HG02642 (cell line): ENCODE results near the gene PDGFA.

Source experiments
- ATAC-seq: cut with Tn5 transposase; IDR thresholded peaks from one replicate; pipeline ENCODE4 v1.9.1; 2021; ENCODE audit warnings: mild to moderate bottlenecking; ENCODE audit not compliant: unreplicated experiment, poor library complexity

Gene PDGFA

GRCh38 chr7:519484-520390 is at the start of gene PDGFA:
Gene PDGFA (minus strand): TSS chr7:519846. CDS start chr7:519001, 845 bp downstream.
- peak; percentile 28 for ATAC-seq

GRCh38 chr7:568031-568951 is 48.6 kb upstream of the PDGFA start:
- ATAC-seq = no peak

GRCh38 chr7:567305-567883 is 47.7 kb upstream of the PDGFA start:
- no peak for ATAC-seq

- no peak for ATAC-seq
Observed at GRCh38 chr7:566100-566499, 46.5 kb upstream of the PDGFA start.

DNA sequence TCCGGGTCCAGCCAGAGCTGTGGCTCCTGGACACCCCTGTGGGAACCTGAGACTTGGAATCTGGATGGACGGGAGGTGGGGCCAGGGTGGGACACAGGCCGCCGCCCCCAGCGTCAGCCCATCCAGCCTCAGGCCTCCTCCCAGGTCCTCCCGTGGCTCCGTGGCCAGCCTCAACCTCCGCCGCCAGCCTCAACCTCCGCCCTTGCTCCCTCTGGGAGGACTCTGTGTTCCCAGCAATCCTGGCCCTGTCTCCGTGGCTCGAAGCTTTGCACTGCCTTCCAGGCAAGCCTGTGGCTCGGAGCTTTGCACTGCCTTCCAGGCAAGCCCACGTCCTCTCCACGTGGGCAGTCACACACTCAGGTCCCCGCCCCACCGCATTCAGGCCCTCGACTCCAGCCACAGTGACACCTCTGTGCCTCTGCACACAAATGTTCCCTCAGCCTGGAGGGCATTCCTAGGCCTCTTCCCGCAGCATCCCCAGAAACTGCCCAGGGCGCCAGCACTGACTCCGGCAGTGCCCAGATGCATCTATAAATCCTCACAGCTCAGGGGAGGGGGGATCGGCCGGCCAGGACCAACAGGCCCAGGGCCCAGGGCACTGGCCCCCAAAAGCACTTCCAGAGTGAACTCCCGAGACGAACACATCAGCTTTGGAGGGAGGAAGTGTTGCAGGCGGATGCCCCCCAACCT is 44.7 kb upstream of the PDGFA start:
- ATAC-seq = no peak

GRCh38 chr7:563629-564170 is 44.1 kb upstream of the PDGFA start:
- ATAC-seq = no peak

- ATAC-seq = no peak
Observed at GRCh38 chr7:562789-563628, 43.4 kb upstream of the PDGFA start.

GRCh38 chr7:562374-562675 is 42.7 kb upstream of the PDGFA start:
- ATAC-seq = no peak

GRCh38 chr7:561631-562373 is 42.2 kb upstream of the PDGFA start:
- no peak for ATAC-seq

DNA sequence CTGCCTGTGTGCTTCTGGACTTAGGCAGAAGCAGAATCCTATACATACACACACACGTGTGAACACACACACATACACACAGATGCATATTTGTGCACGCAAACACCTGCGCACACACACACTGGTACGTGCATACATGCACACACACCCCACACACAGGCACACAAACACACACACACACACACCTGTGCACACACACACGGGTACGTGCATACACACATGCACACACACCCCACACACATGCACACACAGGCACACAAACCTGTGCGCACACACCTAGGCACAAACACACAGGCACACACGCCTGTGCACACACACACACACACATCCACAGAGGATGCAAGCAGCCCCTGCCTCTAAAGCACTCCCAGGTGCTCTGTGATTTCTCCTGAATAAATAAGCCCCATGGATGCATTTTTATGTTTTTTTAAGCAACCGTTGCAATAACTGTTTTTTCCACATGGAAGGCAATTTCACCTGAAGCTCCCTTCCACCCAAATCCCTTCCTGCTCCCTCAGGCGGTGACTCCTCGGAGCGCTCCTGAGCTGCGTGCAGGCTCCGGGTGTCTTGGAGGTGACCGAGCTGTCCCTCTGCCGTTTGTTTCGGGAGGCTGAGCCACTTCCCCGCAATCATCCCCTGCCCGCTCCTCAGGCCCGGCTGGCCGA is 41.5 kb upstream of the PDGFA start:
- no peak for ATAC-seq

DNA sequence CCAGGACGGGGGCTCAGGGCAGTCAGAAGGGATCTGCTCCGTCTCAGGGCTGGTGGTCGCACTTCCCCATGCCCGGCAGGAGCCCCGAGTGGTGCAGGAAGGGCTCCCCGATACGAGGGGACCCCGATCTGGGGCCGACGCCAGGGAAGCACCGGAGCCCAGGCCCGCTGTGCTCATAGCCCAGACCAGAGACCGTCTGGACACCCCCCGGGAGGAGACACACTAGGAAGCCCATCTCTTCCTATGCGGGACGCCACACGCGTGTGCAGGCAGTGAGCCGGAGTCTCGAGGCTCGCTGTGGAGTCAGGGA is 39.7 kb upstream of the PDGFA start:
- no peak for ATAC-seq

DNA sequence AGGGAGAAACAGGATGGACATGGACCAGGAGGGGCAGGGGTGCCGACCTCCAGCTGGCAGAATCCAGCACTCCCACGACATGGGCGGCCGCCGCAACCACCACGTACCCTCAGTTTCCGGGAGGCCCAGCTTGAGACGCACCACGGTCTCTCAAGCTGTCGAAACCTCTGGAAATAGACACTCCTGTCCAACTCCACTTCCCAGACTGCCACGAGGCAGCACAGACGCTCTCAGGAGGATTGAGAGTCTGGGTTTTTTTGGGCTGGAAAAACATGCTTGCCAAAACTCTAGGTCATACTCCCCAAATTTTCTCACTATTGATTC is 37.9 kb upstream of the PDGFA start:
- ATAC-seq = no peak

- no peak for ATAC-seq
Observed at GRCh38 chr7:556837-557557, 37.4 kb upstream of the PDGFA start.

GRCh38 chr7:556291-556826 is 36.7 kb upstream of the PDGFA start:
- no peak for ATAC-seq

DNA sequence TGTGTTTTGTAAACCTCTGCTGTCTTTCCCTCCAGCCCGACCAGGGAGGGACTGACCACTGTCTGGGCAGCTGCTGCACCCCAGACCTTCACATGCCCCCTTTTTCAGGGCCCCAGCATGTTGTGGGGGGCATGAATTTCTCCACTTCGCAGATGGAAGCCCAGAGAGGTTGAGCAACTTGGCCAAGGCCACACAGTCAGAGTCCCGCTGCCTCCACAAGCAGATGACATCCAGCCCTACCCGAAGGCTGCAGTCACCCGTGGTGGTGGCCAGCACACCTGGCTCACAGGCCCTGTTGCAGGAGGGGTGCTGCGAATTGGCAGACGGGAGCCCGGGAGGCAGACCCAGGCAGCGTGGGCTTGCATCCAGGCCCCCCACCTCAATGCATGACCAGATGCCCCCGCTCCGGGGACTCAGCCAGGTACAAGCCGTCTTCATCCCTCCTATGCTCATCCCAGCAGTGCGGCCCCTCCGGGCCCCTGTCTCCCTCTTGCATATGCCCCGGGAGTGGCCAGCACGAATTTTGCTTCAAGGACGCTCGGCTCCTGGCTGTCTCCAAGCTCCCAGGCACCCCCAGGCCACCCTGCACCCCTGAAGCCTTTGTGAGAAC is 36.0 kb upstream of the PDGFA start:
- ATAC-seq = no peak

DNA sequence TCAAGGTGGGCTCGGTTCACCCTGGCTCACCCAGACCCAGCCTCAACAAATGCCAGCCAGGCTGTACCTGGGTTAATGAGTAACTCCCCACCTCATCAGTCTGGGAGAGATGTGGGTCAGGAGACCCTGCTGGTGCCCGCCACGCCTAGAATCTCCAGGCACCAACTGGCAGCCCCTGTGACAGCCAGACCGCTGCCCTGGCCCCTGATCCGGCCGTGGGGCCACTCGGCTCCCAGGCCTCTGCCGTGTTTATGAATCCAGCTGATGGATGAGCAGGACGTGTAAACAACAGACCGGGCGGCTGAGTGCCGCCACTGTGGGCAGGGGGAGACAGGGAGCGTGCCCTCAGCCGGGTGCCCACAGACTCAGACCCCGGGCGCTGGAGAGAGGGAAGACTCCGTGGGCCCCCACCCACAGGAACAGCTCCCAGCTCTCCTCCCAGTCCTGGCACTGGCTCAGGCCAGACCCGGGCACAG is 34.0 kb upstream of the PDGFA start:
- no peak for ATAC-seq
